ENCODE data around the gene PLEKHG2.

DNA sequence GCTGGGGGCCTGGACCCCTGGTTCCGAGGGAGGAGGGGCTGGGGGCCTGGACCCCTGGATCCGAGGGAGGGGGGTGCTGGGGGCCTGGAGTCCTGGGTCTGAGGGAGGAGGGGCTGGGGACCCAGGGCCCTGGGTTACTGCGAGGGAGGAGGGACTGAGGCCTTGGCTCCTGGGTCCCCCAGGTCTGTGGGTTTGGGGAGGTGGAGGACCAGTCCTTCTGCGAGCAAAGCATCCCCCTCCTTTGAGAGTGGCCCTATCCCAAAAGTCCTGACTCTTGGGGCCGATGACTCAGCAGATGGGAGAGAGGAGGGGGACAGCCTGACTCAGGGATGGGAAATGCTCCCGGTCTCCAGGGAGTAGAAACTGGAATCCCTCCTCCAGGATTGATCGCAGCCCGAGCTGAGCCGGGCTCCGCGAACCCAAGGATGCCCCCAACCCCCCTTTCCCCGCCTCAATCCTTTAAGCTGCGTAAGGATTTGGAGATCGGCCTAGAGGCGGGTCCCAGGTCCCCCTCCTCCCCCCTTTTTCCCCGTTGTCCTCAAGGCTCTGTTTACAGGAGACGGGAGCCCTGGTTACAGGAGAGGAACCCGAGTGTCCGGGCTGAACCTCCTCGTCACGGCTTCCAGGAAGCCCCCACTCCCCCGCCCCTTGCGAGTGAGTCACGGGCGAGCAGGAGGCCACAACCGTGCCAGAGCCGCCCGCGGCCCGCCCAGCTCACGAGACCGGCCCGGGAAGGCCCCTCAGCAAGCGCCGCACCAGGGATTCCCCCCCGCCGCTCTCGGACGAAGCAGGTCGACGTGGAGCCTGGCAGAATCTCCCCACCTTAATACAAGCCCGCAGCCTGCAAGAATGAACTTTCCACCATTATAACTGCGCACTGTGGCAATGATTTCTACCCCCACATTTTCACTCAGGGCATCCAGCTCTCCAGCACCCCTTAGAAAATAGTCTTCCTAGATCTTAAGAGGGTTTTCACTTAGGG, 8.8 kb upstream of the PLEKHG2 start:
- TF ChIP-seq, protein P1, sequence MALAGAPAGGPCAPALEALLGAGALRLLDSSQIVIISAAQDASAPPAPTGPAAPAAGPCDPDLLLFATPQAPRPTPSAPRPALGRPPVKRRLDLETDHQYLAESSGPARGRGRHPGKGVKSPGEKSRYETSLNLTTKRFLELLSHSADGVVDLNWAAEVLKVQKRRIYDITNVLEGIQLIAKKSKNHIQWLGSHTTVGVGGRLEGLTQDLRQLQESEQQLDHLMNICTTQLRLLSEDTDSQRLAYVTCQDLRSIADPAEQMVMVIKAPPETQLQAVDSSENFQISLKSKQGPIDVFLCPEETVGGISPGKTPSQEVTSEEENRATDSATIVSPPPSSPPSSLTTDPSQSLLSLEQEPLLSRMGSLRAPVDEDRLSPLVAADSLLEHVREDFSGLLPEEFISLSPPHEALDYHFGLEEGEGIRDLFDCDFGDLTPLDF (CRISPR knock-in tag; IDR thresholded peaks at IDR 0.05) = no peak
- TF ChIP-seq, protein P2, sequence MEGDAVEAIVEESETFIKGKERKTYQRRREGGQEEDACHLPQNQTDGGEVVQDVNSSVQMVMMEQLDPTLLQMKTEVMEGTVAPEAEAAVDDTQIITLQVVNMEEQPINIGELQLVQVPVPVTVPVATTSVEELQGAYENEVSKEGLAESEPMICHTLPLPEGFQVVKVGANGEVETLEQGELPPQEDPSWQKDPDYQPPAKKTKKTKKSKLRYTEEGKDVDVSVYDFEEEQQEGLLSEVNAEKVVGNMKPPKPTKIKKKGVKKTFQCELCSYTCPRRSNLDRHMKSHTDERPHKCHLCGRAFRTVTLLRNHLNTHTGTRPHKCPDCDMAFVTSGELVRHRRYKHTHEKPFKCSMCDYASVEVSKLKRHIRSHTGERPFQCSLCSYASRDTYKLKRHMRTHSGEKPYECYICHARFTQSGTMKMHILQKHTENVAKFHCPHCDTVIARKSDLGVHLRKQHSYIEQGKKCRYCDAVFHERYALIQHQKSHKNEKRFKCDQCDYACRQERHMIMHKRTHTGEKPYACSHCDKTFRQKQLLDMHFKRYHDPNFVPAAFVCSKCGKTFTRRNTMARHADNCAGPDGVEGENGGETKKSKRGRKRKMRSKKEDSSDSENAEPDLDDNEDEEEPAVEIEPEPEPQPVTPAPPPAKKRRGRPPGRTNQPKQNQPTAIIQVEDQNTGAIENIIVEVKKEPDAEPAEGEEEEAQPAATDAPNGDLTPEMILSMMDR (IDR thresholded peaks at IDR 0.05) = no peak
- TF ChIP-seq, protein P3, sequence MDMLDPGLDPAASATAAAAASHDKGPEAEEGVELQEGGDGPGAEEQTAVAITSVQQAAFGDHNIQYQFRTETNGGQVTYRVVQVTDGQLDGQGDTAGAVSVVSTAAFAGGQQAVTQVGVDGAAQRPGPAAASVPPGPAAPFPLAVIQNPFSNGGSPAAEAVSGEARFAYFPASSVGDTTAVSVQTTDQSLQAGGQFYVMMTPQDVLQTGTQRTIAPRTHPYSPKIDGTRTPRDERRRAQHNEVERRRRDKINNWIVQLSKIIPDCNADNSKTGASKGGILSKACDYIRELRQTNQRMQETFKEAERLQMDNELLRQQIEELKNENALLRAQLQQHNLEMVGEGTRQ (CRISPR knock-in tag; IDR thresholded peaks at IDR 0.05) = no peak
- TF ChIP-seq, protein P4, sequence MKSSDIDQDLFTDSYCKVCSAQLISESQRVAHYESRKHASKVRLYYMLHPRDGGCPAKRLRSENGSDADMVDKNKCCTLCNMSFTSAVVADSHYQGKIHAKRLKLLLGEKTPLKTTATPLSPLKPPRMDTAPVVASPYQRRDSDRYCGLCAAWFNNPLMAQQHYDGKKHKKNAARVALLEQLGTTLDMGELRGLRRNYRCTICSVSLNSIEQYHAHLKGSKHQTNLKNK (CRISPR knock-in tag; IDR thresholded peaks at IDR 0.05) = no peak
- TF ChIP-seq TCF7 (CRISPR knock-in tag; IDR thresholded peaks at IDR 0.05; ENCODE audit: low read depth) (no peak), ELF4 (CRISPR knock-in tag; IDR thresholded peaks at IDR 0.05; ENCODE audit: low read depth) (no peak), SMAD3 (CRISPR knock-in tag; IDR thresholded peaks at IDR 0.05; ENCODE audit: borderline replicate concordance) (no peak), NR1H2 (CRISPR knock-in tag; IDR thresholded peaks at IDR 0.05) (no peak)

All from WTC11 (cell line).